ENCODE data around the gene SLC16A12.

The SLC16A12 gene

GRCh38 chr10:89426230-89426868 lies 109.0 kb downstream of the SLC16A12 start:
- CTCF ChIA-PET = interaction anchor here (0.7 to 8.9 kb wide), 19 partner anchors 9 to 1435 kb away, joined by 3 to 100 read pairs (median 4); partner anchors contain the start of gene KIF20B
- POLR2A ChIA-PET = no interaction called here
- no peak overlapping the region for H3K4me3 ChIP-seq (ENCODE audit: low read depth, low read length)
- peak; percentile 49 for TF ChIP-seq CTCF (IDR thresholded peaks at IDR 0.05; ENCODE audit: insufficient read depth, low read length, missing control alignments)
- no peak for DNase-seq (ENCODE audit: low read depth, low spot score)

- DNase-seq (ENCODE audit: low read depth, low spot score) = no peak
- no peak overlapping the region for H3K4me3 ChIP-seq (ENCODE audit: low read depth, low read length)
- no peak for TF ChIP-seq CTCF (IDR thresholded peaks at IDR 0.05; ENCODE audit: insufficient read depth, low read length, missing control alignments)
- ChIA-PET CTCF (interaction anchor here (1.3 to 8.9 kb wide), 7 partner anchors 8 to 142 kb away, joined by 3 to 100 read pairs (median 13); no protein-coding TSS in a partner anchor), POLR2A (no interaction called here)
These were observed 110.4 kb downstream of the SLC16A12 start for GRCh38 chr10:89425000-89425399.

- POLR2A ChIA-PET = interaction anchor here (1.0 kb wide), 1 partner anchor 159 kb away, joined by 3 read pairs; no protein-coding TSS in a partner anchor
- CTCF ChIA-PET = interaction anchor here (0.6 to 2.0 kb wide), 3 partner anchors 126 to 284 kb away, joined by 3 to 5 read pairs (median 4); no protein-coding TSS in a partner anchor
- no peak for TF ChIP-seq CTCF (IDR thresholded peaks at IDR 0.05; ENCODE audit: insufficient read depth, low read length, missing control alignments)
- no peak overlapping the region for H3K4me3 ChIP-seq (ENCODE audit: low read depth, low read length)
- DNase-seq (ENCODE audit: low read depth, low spot score) = no peak
These were observed 114.3 kb downstream of the SLC16A12 start for GRCh38 chr10:89421018-89421476.

- POLR2A ChIA-PET = no interaction called here
- CTCF ChIA-PET = interaction anchor here (1.2 to 2.8 kb wide), 7 partner anchors 13 to 145 kb away, joined by 3 to 11 read pairs (median 5); no protein-coding TSS in a partner anchor
These were observed 115.8 kb downstream of the SLC16A12 start for GRCh38 chr10:89419548-89419947.

GRCh38 chr10:89416465-89416864 lies 118.9 kb downstream of the SLC16A12 start:
- DNase-seq (ENCODE audit: low read depth, low spot score) = no peak
- H3K4me3 ChIP-seq (ENCODE audit: low read depth, low read length) = no peak overlapping the region
- TF ChIP-seq CTCF (IDR thresholded peaks at IDR 0.05; ENCODE audit: insufficient read depth, low read length, missing control alignments) = no peak
- ChIA-PET POLR2A (no interaction called here), CTCF (interaction anchor here (1.5 to 2.4 kb wide), 4 partner anchors 10 to 148 kb away, joined by 4 to 13 read pairs (median 5); partner anchors contain the start of gene IFIT1)

More at GRCh38 chr10:89419548-89419947, 115.8 kb downstream of the SLC16A12 start:
- no peak overlapping the region for H3K4me3 ChIP-seq (ENCODE audit: low read depth, low read length)
- TF ChIP-seq CTCF (IDR thresholded peaks at IDR 0.05; ENCODE audit: insufficient read depth, low read length, missing control alignments) = peak; percentile 14
- DNase-seq (ENCODE audit: low read depth, low spot score) = no peak
